Ureter (tissue), 1 donor: ENCODE measurements around the gene DFFB. TPM values are rescaled to one million over a fixed set of nuclear protein-coding genes. Genes with fewer than 3 reads are reported as not detected.

Source experiments
- DNase-seq: peaks from one replicate; pipeline ENCODE4 v3.0.0-alpha.2; 2020; ENCODE audit warnings: low spot score
- total RNA-seq: library from RNA; stranded (reverse); gene quantifications from one replicate; pipeline ENCODE4 v1.2.4, GENCODE V29; 2023
- donor health status: DM: yes; HTN: yes; CAD: no.

Gene DFFB
- total RNA-seq, 1 donor from 2014 or later = 6.1 TPM

- no peak for DNase-seq
Measured at GRCh38 chr1:3872546-3872945, 15.3 kb downstream of the DFFB start.

GRCh38 chr1:3874736-3875135 lies 17.5 kb downstream of the DFFB start:
- DNase-seq = no peak

- no peak for DNase-seq
Measured at GRCh38 chr1:3876716-3877115, 19.4 kb downstream of the DFFB start.

GRCh38 chr1:3879099-3879498 lies 21.8 kb downstream of the DFFB start:
- DNase-seq = no peak

GRCh38 chr1:3879787-3880428 lies 22.6 kb downstream of the DFFB start:
- DNase-seq = no peak

GRCh38 chr1:3880429-3881192 lies 23.3 kb downstream of the DFFB start:
- no peak for DNase-seq

- no peak for DNase-seq
Measured at GRCh38 chr1:3881193-3881480, 23.9 kb downstream of the DFFB start.

GRCh38 chr1:3883194-3883925 lies 26.1 kb downstream of the DFFB start:
- no peak for DNase-seq

GRCh38 chr1:3884966-3885365 lies 27.7 kb downstream of the DFFB start:
- DNase-seq = no peak

GRCh38 chr1:3885611-3886010 lies 28.3 kb downstream of the DFFB start:
- no peak for DNase-seq

- no peak for DNase-seq
Measured at GRCh38 chr1:3886106-3886670, 28.9 kb downstream of the DFFB start.

- DNase-seq = no peak
Measured at GRCh38 chr1:3886691-3887090, 29.4 kb downstream of the DFFB start.

GRCh38 chr1:3888301-3888700 lies 31.0 kb downstream of the DFFB start:
- no peak for DNase-seq

GRCh38 chr1:3889936-3890335 lies 32.7 kb downstream of the DFFB start:
- no peak for DNase-seq

- DNase-seq = no peak
Measured at GRCh38 chr1:3890389-3891328, 33.4 kb downstream of the DFFB start.

GRCh38 chr1:3891329-3891865 lies 34.1 kb downstream of the DFFB start:
- DNase-seq = no peak

- DNase-seq = no peak
Measured at GRCh38 chr1:3892748-3893147, 35.5 kb downstream of the DFFB start.

- DNase-seq = no peak
Measured at GRCh38 chr1:3893190-3893589, 35.9 kb downstream of the DFFB start.

- no peak for DNase-seq
Measured at GRCh38 chr1:3894626-3895278, 37.5 kb downstream of the DFFB start.

GRCh38 chr1:3895279-3895950 lies 38.1 kb downstream of the DFFB start:
- DNase-seq = no peak
